Astrocyte (in vitro differentiated cells and primary cell): Measurements from ENCODE around the gene COP1. TPM values are rescaled to one million over a fixed set of nuclear protein-coding genes. Genes with fewer than 3 reads are reported as not detected.

ENCODE experiments used
- DNase-seq: peaks from one replicate; pipeline ENCODE4 v3.0.0-alpha.2; 2010; ENCODE audit warnings: low read depth
- FAIRE-seq: peaks from 2 replicates; lab custom pipeline; 2011; peaks lifted over from hg19 to GRCh38; lab: Jason Lieb, UNC
- H2AFZ ChIP-seq: 2 replicates; pipeline ENCODE4 v1.6.0; 2012; ENCODE audit warnings: low read depth, low read length, inconsistent platforms
- H3K27ac ChIP-seq: 2 replicates; pipeline ENCODE4 v1.5.1; 2011; ENCODE audit warnings: low read depth, low read length, inconsistent platforms
- H3K27me3 ChIP-seq: 2 replicates; pipeline ENCODE4 v1.6.0; 2011; ENCODE audit warnings: low read length, inconsistent platforms; ENCODE audit not compliant: insufficient read depth
- H3K36me3 ChIP-seq: 2 replicates; pipeline ENCODE4 v1.5.1; 2011; ENCODE audit warnings: low read length, inconsistent platforms; ENCODE audit not compliant: insufficient read depth
- H3K4me1 ChIP-seq: 2 replicates; pipeline ENCODE4 v1.5.1; 2011; ENCODE audit warnings: low read length, inconsistent platforms; ENCODE audit not compliant: insufficient read depth
- H3K4me2 ChIP-seq: 2 replicates; pipeline ENCODE4 v1.6.0; 2012; ENCODE audit warnings: low read length, inconsistent platforms
- H3K4me3 ChIP-seq: 2 replicates; pipeline ENCODE4 v1.5.1; 2011; ENCODE audit warnings: low read depth, mild to moderate bottlenecking, low read length, inconsistent platforms; ENCODE audit not compliant: insufficient read depth
- H3K79me2 ChIP-seq: 2 replicates; pipeline ENCODE4 v1.6.0; 2012; ENCODE audit warnings: mild to moderate bottlenecking, low read length, inconsistent platforms; ENCODE audit not compliant: insufficient read depth
- H3K9ac ChIP-seq: 2 replicates; pipeline ENCODE4 v1.6.0; 2012; ENCODE audit warnings: mild to moderate bottlenecking, low read length, inconsistent platforms
- H3K9me3 ChIP-seq: 2 replicates; pipeline ENCODE4 v1.5.1; 2012; ENCODE audit warnings: low read depth, mild to moderate bottlenecking, low read length, inconsistent platforms; ENCODE audit not compliant: insufficient read depth
- H4K20me1 ChIP-seq: 2 replicates; pipeline ENCODE4 v1.6.0; 2012; ENCODE audit warnings: low read length, inconsistent platforms; ENCODE audit not compliant: insufficient read depth
- H3K27ac Mint-ChIP-seq: one replicate; pipeline ENCODE4 v1.8.0; 2021; ENCODE audit warnings: mild to moderate bottlenecking, mixed read lengths; ENCODE audit not compliant: unreplicated experiment
- H3K27me3 Mint-ChIP-seq: one replicate; pipeline ENCODE4 v1.8.0; 2021; ENCODE audit warnings: low read depth, mixed read lengths; ENCODE audit not compliant: unreplicated experiment
- H3K36me3 Mint-ChIP-seq: one replicate; pipeline ENCODE4 v1.8.0; 2021; ENCODE audit warnings: low read depth, mixed read lengths; ENCODE audit not compliant: unreplicated experiment
- H3K4me1 Mint-ChIP-seq: one replicate; pipeline ENCODE4 v1.8.0; 2021; ENCODE audit warnings: low read depth, mixed read lengths; ENCODE audit not compliant: unreplicated experiment
- H3K4me3 Mint-ChIP-seq: one replicate; pipeline ENCODE4 v1.8.0; 2021; ENCODE audit warnings: mild to moderate bottlenecking, moderate library complexity, mixed read lengths; ENCODE audit not compliant: unreplicated experiment
- H3K9me3 Mint-ChIP-seq: one replicate; pipeline ENCODE4 v1.8.0; 2021; ENCODE audit warnings: mild to moderate bottlenecking, mixed read lengths; ENCODE audit not compliant: unreplicated experiment
- EZH2 ChIP-seq: IDR thresholded peaks from 2 replicates; pipeline ENCODE4 v1.6.1; 2012; ENCODE audit warnings: mild to moderate bottlenecking, low read length, inconsistent platforms; ENCODE audit not compliant: insufficient read depth
- total RNA-seq: library from RNA; stranded (reverse); gene quantifications from 2 replicates; pipeline ENCODE4 v1.2.1, GENCODE V29; 2021
- TF ChIP-seq, protein P1 (sequence below): IDR thresholded peaks from 2 replicates; pipeline ENCODE4 v1.5.1; 2011; ENCODE audit warnings: low read depth, mild to moderate bottlenecking, inconsistent platforms, low read length, moderate library complexity; ENCODE audit not compliant: insufficient read depth

Gene COP1
- total RNA-seq, 1 donor from 2014 or later: 45.9 TPM

- Histone ChIP-seq H3K36me3 (no peaks in the 10 kb centered on the region), H3K27me3 (no peaks in the 10 kb centered on the region), H3K27ac (no peak overlapping the region), H3K4me1 (no peaks in the 10 kb centered on the region), H3K9me3 (no peaks in the 10 kb centered on the region), H3K4me2 (no peak overlapping the region), H2AFZ (no peak overlapping the region), H3K4me3 (no peak overlapping the region), H3K79me2 (no peaks in the 10 kb centered on the region), H3K9ac (no peak overlapping the region), H4K20me1 (peaks cover 18% of the 10 kb centered on the region)
- H3K9me3 Mint-ChIP-seq: no peaks in the 10 kb centered on the region
- no peak overlapping the region for H3K27ac Mint-ChIP-seq
- DNase-seq (peak; percentile 12), FAIRE-seq (no peak)
- no peak for TF ChIP-seq EZH2
- TF ChIP-seq, protein P1, sequence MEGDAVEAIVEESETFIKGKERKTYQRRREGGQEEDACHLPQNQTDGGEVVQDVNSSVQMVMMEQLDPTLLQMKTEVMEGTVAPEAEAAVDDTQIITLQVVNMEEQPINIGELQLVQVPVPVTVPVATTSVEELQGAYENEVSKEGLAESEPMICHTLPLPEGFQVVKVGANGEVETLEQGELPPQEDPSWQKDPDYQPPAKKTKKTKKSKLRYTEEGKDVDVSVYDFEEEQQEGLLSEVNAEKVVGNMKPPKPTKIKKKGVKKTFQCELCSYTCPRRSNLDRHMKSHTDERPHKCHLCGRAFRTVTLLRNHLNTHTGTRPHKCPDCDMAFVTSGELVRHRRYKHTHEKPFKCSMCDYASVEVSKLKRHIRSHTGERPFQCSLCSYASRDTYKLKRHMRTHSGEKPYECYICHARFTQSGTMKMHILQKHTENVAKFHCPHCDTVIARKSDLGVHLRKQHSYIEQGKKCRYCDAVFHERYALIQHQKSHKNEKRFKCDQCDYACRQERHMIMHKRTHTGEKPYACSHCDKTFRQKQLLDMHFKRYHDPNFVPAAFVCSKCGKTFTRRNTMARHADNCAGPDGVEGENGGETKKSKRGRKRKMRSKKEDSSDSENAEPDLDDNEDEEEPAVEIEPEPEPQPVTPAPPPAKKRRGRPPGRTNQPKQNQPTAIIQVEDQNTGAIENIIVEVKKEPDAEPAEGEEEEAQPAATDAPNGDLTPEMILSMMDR: no peak
- no peaks in the 10 kb centered on the region for H3K4me1 Mint-ChIP-seq
- peaks cover 1% of the 10 kb centered on the region for H3K36me3 Mint-ChIP-seq
- H3K27me3 Mint-ChIP-seq: no peaks in the 10 kb centered on the region
- H3K4me3 Mint-ChIP-seq: no peak overlapping the region
Observed at GRCh38 chr1:176068256-176068655, 138.8 kb downstream of the COP1 start.

DNA sequence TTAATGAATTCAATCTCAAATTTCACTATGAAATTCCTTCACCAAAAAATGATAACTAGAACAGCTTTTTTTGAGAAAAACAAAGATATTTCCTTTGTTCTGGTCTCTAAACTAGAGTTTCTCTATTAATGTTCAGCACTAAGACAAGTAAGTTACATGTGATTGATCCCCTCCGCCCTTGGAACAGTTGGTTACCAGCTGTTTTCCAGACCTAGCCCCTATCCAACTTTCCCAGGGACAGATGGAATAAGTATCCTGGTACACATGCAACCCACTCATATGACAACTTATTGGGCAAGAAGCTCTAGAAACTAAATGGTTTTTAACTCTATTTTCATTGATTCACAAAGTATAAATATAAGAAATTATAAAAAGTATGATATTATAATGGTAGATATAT, 140.4 kb downstream of the COP1 start:
- no peaks in the 10 kb centered on the region for H3K9me3 Mint-ChIP-seq
- no peak overlapping the region for H3K4me3 Mint-ChIP-seq
- DNase-seq (no peak), FAIRE-seq (no peak)
- no peaks in the 10 kb centered on the region for H3K4me1 ChIP-seq
- no peaks in the 10 kb centered on the region for H3K9me3 ChIP-seq
- no peaks in the 10 kb centered on the region for H3K27me3 Mint-ChIP-seq
- TF ChIP-seq EZH2: no peak
- TF ChIP-seq, protein P1: no peak
- H3K4me1 Mint-ChIP-seq: no peaks in the 10 kb centered on the region
- H3K27me3 ChIP-seq: no peaks in the 10 kb centered on the region
- H2AFZ ChIP-seq: no peak overlapping the region
- H3K4me3 ChIP-seq: no peak overlapping the region
- no peaks in the 10 kb centered on the region for H3K36me3 ChIP-seq
- H3K79me2 ChIP-seq: no peaks in the 10 kb centered on the region
- peaks cover 18% of the 10 kb centered on the region for H4K20me1 ChIP-seq
- peaks cover 1% of the 10 kb centered on the region for H3K36me3 Mint-ChIP-seq
- H3K9ac ChIP-seq: no peak overlapping the region
- H3K4me2 ChIP-seq: no peak overlapping the region
- H3K27ac ChIP-seq: no peak overlapping the region
- no peak overlapping the region for H3K27ac Mint-ChIP-seq

GRCh38 chr1:176058686-176059085, 148.4 kb downstream of the COP1 start:
- no peaks in the 10 kb centered on the region for H3K27me3 Mint-ChIP-seq
- Histone ChIP-seq H3K4me1 (no peaks in the 10 kb centered on the region), H3K27me3 (no peaks in the 10 kb centered on the region), H3K36me3 (no peaks in the 10 kb centered on the region), H3K9me3 (no peaks in the 10 kb centered on the region), H3K4me3 (no peak overlapping the region), H3K4me2 (no peak overlapping the region), H4K20me1 (peaks cover 3% of the 10 kb centered on the region), H3K27ac (no peak overlapping the region), H2AFZ (no peak overlapping the region), H3K9ac (no peak overlapping the region), H3K79me2 (no peaks in the 10 kb centered on the region)
- peaks cover 2% of the 10 kb centered on the region for H3K36me3 Mint-ChIP-seq
- no peak for TF ChIP-seq EZH2
- TF ChIP-seq, protein P1: no peak
- DNase-seq (no peak), FAIRE-seq (no peak)
- no peak overlapping the region for H3K4me3 Mint-ChIP-seq
- peaks cover 7% of the 10 kb centered on the region for H3K4me1 Mint-ChIP-seq
- peak overlapping the region; percentile 55 for H3K27ac Mint-ChIP-seq
- no peaks in the 10 kb centered on the region for H3K9me3 Mint-ChIP-seq
